G401 (cell line): ENCODE data around the gene C10orf71. TPM values are rescaled to one million over a fixed set of nuclear protein-coding genes. Genes with fewer than 3 reads are reported as not detected.

ENCODE experiments used
- DNase-seq: peaks from one replicate; pipeline ENCODE4 v3.0.0-alpha.2; 2015; ENCODE audit warnings: low spot score
- in situ Hi-C: cut with HindIII; loops from 2 replicates; pipeline ENCODE4 v1.10.0; 2016; ENCODE audit warnings: low sequenced_read_pairs, mixed read lengths
- total RNA-seq: library from RNA; depleted of rRNA; stranded (reverse); fragments of >200 nt; shearing (Covaris generic); gene quantifications from 2 replicates; pipeline ENCODE4 v1.2.3, GENCODE V29; 2014; rRNA removed

C10orf71 gene
- total RNA-seq, 1 experiment from 2014 or later, result not detected

GRCh38 chr10:49364051-49364450 is 65.1 kb downstream of the C10orf71 start:
- in situ Hi-C loops, result no loop called here
- DNase-seq, result no peak

GRCh38 chr10:49364747-49365146 is 65.8 kb downstream of the C10orf71 start:
- DNase-seq, result no peak
- in situ Hi-C loops, result no loop called here

GRCh38 chr10:49365275-49365674 is 66.3 kb downstream of the C10orf71 start:
- in situ Hi-C loops, result no loop called here
- DNase-seq, result no peak

- DNase-seq, result no peak
- in situ Hi-C loops, result no loop called here
Measured at GRCh38 chr10:49365675-49366415, 66.9 kb downstream of the C10orf71 start.

- no peak for DNase-seq
- in situ Hi-C loops, result no loop called here
Measured at GRCh38 chr10:49366460-49366859, 67.5 kb downstream of the C10orf71 start.

GRCh38 chr10:49367600-49367999 is 68.6 kb downstream of the C10orf71 start:
- DNase-seq, result no peak
- in situ Hi-C loops, result no loop called here

GRCh38 chr10:49368256-49368655 is 69.3 kb downstream of the C10orf71 start:
- in situ Hi-C loops, result no loop called here

GRCh38 chr10:49369216-49370162 is 70.5 kb downstream of the C10orf71 start:
- in situ Hi-C loops, result loop anchor here (10.0 kb wide), 1 partner anchor 155 kb away; no protein-coding TSS in a partner anchor

More at GRCh38 chr10:49368256-49368655, 69.3 kb downstream of the C10orf71 start:
- no peak for DNase-seq

GRCh38 chr10:49370326-49371100 is 71.5 kb downstream of the C10orf71 start:
- in situ Hi-C loops, result loop anchor here (10.0 kb wide), 1 partner anchor 154 kb away; no protein-coding TSS in a partner anchor
- no peak for DNase-seq

More at GRCh38 chr10:49369216-49370162, 70.5 kb downstream of the C10orf71 start:
- DNase-seq, result no peak

- in situ Hi-C loops, result loop anchor here (10.0 kb wide), 1 partner anchor 153 kb away; no protein-coding TSS in a partner anchor
- DNase-seq, result no peak
Measured at GRCh38 chr10:49371967-49372366, 73.0 kb downstream of the C10orf71 start.

GRCh38 chr10:49373361-49373760 is 74.4 kb downstream of the C10orf71 start:
- in situ Hi-C loops, result loop anchor here (10.0 kb wide), 1 partner anchor 151 kb away; no protein-coding TSS in a partner anchor
- no peak for DNase-seq

GRCh38 chr10:49374740-49375139 is 75.8 kb downstream of the C10orf71 start:
- in situ Hi-C loops, result loop anchor here (10.0 kb wide), 1 partner anchor 150 kb away; no protein-coding TSS in a partner anchor
- DNase-seq, result no peak

- in situ Hi-C loops, result loop anchor here (10.0 kb wide), 1 partner anchor 149 kb away; no protein-coding TSS in a partner anchor
- DNase-seq, result no peak
Measured at GRCh38 chr10:49375611-49376010, 76.6 kb downstream of the C10orf71 start.

Other genes starting within 250 kb of the C10orf71 start
- gene VSTM4, start 183.6 kb upstream of the C10orf71 start, total RNA-seq, result not detected in 2 replicates
- gene FAM170B, start 165.1 kb upstream of the C10orf71 start, total RNA-seq, result not detected in 2 replicates
- not detected in 2 replicates for gene TMEM273, start 110.8 kb upstream of the C10orf71 start, total RNA-seq
- gene DRGX, start 96.9 kb downstream of the C10orf71 start, total RNA-seq, result 0.03 and 0.86 TPM in 2 replicates
- gene ERCC6, start 240.0 kb downstream of the C10orf71 start, total RNA-seq, result 3.6 and 13.3 TPM in 2 replicates